Kidney (tissue), 14 donors: ENCODE measurements around the gene PIANP. TPM values are rescaled to one million over a fixed set of nuclear protein-coding genes. Genes with fewer than 3 reads are reported as not detected.
A peak's percentile ranks its signal among the peaks of the same experiment; 100 is the strongest.

Experiments
- DNase-seq, 5 donors: peaks; one replicate each; pipeline ENCODE4 v3.0.0-alpha.2; 2013 to 2020
- FAIRE-seq: peaks from 2 replicates; lab custom pipeline; 2012; peaks lifted over from hg19 to GRCh38; lab: Jason Lieb, UNC
- H3K27ac ChIP-seq, 2 donors: one replicate each; pipeline ENCODE4 v1.7.0; 2013; ENCODE audit warnings: low read depth in 2 of 2, low read length in 2 of 2, inconsistent platforms in 1 of 2
- H3K27me3 ChIP-seq: one replicate; pipeline ENCODE4 v1.7.1; 2013; ENCODE audit warnings: low read length, inconsistent platforms; ENCODE audit not compliant: control insufficient read depth, insufficient read depth
- H3K36me3 ChIP-seq, 3 donors: one replicate each; pipeline versions ENCODE4 v1.7.0 to v1.7.1; 2013; ENCODE audit warnings: low read length in 3 of 3, control low read depth in 1 of 3, inconsistent platforms in 1 of 3; ENCODE audit not compliant: insufficient read depth in 3 of 3, control insufficient read depth in 2 of 3
- H3K4me1 ChIP-seq, 3 donors: one replicate each; pipeline versions ENCODE4 v1.7.0 to v1.7.1; 2013; ENCODE audit warnings: low read length in 3 of 3, inconsistent platforms in 1 of 3, low read depth in 1 of 3; ENCODE audit not compliant: control insufficient read depth in 2 of 3, insufficient read depth in 2 of 3
- H3K4me3 ChIP-seq, 3 donors: one replicate each; pipeline versions ENCODE4 v1.7.0 to v1.8.1; 2013; ENCODE audit warnings: low read length in 3 of 3, control low read depth in 1 of 3, inconsistent platforms in 1 of 3
- H3K9ac ChIP-seq, 3 donors: one replicate each; pipeline versions ENCODE4 v1.7.0 to v1.7.1; 2013; ENCODE audit warnings: low read length in 3 of 3, control low read depth in 1 of 3, inconsistent platforms in 1 of 3
- H3K9me3 ChIP-seq, 3 donors: one replicate each; pipeline versions ENCODE4 v1.7.0 to v1.7.1; 2013; ENCODE audit warnings: low read length in 3 of 3, control low read depth in 1 of 3, inconsistent platforms in 1 of 3; ENCODE audit not compliant: control insufficient read depth in 2 of 3, insufficient read depth in 1 of 3
- intact Hi-C: fragments of 100-400 bp; cut with DNase I; formaldehyde crosslinking; loops from one replicate; pipeline ENCODE4 v1.11.1; 2022
- polyA plus RNA-seq: library from polyadenylated mRNA; stranded (reverse); fragments of 350-450 nt; fragmentation: Illumina TruSeq; extraction: RNeasy Lipid Tissue Mini Kit (QIAGEN cat#74804); gene quantifications from one replicate; pipeline ENCODE4 v1.2.3, GENCODE V29; 2014; ENCODE audit warnings: low read depth, low replicate concordance; ENCODE audit not compliant: insufficient read depth
- total RNA-seq: library from RNA; stranded (reverse); fragmentation: NEBNext Ultra II Directional; extraction: Animal tissue kit (Norgen Biotek cat#: 25700); gene quantifications from one replicate; pipeline ENCODE4 v1.2.1, GENCODE V29; 2021
- TF ChIP-seq, protein P1 (sequence below): IDR thresholded peaks from 3 replicates; pipeline ENCODE4 v1.5.1; 2012; ENCODE audit warnings: mild to moderate bottlenecking, moderate library complexity, borderline replicate concordance; ENCODE audit not compliant: insufficient read depth; ENCODE audit errors: extremely low read depth
- donor health status: control.
- donor health status: control.
- donor health status: control.
- donor health status: control.
- donor health status: control.
- donor health status: DM: yes; HTN: yes; CAD: no.
- donor health status: Normal renal cell carcinoma (clear cell type).

PIANP gene
- total and polyA plus RNA-seq, 2 donors from 2014 or later: 0.45 to 0.63 TPM

DNA sequence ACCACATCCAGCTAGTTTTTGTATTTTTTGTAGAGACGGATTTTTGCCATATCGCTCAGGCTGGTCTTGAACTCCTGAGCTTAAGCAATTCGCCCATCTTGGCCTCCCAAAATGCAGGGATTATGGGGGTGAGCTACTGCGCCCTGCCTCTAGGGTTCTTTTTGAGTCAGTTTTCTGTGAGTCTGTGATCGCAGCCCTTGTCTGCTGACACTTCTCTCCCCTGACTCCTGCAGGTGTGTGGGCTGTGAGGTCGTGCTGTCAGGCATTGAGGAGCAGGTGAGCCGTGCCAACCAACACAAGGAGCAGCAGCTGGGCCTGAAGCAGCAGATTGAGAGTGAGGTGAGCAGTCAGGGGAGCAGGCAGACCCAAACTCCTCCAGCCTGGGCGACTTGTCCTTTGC lies 29.6 kb upstream of the PIANP start:
- peaks cover 11 to 33% (median 27%) of the 10 kb centered on the region in 3 donors for H3K36me3 ChIP-seq
- FAIRE-seq: no peak
- DNase-seq: peak in 1 of 5 donors; percentile 14

DNA sequence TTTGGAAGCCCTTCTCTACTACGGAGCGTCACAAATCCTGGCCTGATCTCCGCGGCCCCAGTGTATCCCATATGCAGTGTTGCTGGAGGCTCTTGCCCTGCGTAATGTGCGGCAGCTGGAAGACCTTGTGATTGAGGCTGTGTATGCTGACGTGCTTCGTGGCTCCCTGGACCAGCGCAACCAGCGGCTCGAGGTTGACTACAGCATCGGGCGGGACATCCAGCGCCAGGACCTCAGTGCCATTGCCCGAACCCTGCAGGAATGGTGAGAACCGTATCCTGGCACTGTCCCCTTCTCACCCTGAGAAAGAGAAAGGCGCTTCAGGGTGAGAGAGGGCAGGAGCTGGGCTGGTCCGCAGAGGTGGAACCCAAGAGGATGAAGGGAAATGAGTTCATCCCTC lies 28.6 kb upstream of the PIANP start:
- Histone ChIP-seq H3K27me3 (no peaks in the 10 kb centered on the region), H3K4me1 (peaks cover 0 to 7% (median 4%) of the 10 kb centered on the region in 3 donors), H3K9ac (no peak overlapping the region), H3K27ac (no peak overlapping the region), H3K4me3 (no peak overlapping the region), H3K36me3 (peaks cover 11 to 33% (median 27%) of the 10 kb centered on the region in 3 donors), H3K9me3 (no peaks in the 10 kb centered on the region)
- intact Hi-C loops: no loop called here
- TF ChIP-seq, protein P1, sequence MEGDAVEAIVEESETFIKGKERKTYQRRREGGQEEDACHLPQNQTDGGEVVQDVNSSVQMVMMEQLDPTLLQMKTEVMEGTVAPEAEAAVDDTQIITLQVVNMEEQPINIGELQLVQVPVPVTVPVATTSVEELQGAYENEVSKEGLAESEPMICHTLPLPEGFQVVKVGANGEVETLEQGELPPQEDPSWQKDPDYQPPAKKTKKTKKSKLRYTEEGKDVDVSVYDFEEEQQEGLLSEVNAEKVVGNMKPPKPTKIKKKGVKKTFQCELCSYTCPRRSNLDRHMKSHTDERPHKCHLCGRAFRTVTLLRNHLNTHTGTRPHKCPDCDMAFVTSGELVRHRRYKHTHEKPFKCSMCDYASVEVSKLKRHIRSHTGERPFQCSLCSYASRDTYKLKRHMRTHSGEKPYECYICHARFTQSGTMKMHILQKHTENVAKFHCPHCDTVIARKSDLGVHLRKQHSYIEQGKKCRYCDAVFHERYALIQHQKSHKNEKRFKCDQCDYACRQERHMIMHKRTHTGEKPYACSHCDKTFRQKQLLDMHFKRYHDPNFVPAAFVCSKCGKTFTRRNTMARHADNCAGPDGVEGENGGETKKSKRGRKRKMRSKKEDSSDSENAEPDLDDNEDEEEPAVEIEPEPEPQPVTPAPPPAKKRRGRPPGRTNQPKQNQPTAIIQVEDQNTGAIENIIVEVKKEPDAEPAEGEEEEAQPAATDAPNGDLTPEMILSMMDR: no peak
- FAIRE-seq (no peak), DNase-seq (peak in 1 of 5 donors; percentile 51)

More for the DNA sequence above, 29.6 kb upstream of the PIANP start:
- H3K9ac ChIP-seq: no peak overlapping the region
- H3K9me3 ChIP-seq: no peaks in the 10 kb centered on the region
- no peaks in the 10 kb centered on the region for H3K27me3 ChIP-seq
- TF ChIP-seq, protein P1: no peak
- intact Hi-C loops: no loop called here
- H3K4me1 ChIP-seq: no peaks in the 10 kb centered on the region
- no peak overlapping the region for H3K4me3 ChIP-seq
- no peak overlapping the region for H3K27ac ChIP-seq

DNA sequence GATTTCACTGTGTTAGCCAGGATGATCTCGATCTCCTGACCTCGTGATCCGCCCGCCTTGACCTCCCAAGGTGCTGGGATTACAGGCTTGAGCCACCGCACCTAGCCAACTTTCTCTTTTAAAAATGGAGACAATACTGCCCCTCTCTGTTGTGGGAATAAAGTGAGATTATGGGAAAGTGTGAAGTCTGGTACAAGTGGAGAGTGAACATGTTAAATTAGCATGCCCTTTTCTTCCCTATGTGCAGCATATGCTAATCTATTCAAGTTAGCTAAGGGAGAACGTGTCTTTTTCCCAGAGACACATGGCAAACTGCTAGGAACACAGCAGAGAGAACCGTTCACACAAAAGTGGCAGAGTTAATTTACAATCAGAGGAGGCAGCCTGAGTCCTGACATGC lies 24.7 kb upstream of the PIANP start:
- Histone ChIP-seq H3K36me3 (peaks cover 6 to 22% (median 15%) of the 10 kb centered on the region in 3 donors), H3K9ac (no peak overlapping the region), H3K4me1 (peaks cover 0 to 9% (median 4%) of the 10 kb centered on the region in 3 donors), H3K9me3 (no peaks in the 10 kb centered on the region), H3K4me3 (no peak overlapping the region), H3K27ac (no peak overlapping the region), H3K27me3 (no peaks in the 10 kb centered on the region)
- DNase-seq: no peak
- FAIRE-seq: no peak
- intact Hi-C loops: no loop called here
- TF ChIP-seq, protein P1: no peak

DNA sequence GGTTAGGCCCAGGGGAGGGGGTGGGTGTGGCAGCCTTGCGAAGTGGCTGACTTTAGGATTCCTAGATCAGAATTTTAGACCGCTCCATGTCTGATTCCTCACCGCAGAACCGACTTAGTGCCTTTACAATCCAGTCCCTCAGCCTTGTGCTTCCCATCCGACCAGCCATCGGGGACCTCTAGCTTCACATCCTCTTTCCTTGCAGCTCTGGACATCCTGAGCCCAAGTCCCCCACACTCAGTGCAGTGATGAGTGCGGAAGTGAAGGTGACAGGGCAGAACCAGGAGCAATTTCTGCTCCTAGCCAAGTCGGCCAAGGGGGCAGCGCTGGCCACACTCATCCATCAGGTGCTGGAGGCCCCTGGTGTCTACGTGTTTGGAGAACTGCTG lies 23.8 kb upstream of the PIANP start:
- H3K27ac ChIP-seq: peak overlapping the region; percentile 66 to 88
- peak overlapping the region; percentile 0 to 84 (median 72) for H3K9ac ChIP-seq
- peak overlapping the region; percentile 79 to 96 (median 86) for H3K4me3 ChIP-seq
- intact Hi-C loops: no loop called here
- peak in 3 of 5 donors; percentile 32 to 76 (median 49) for DNase-seq
- peaks cover 4 to 14% (median 5%) of the 10 kb centered on the region in 3 donors for H3K36me3 ChIP-seq
- peaks cover 0 to 9% (median 4%) of the 10 kb centered on the region in 3 donors for H3K4me1 ChIP-seq
- H3K9me3 ChIP-seq: no peaks in the 10 kb centered on the region
- TF ChIP-seq, protein P1: no peak
- no peak for FAIRE-seq
- no peaks in the 10 kb centered on the region for H3K27me3 ChIP-seq
